Measurements from ENCODE around the gene KLK13. TPM values are rescaled to one million over a fixed set of nuclear protein-coding genes. Genes with fewer than 3 reads are reported as not detected.

The KLK13 gene
- polyA plus RNA-seq, 1 donor (not counting 4 experiments of a cell fraction or from before 2014, with no cell fraction given): 2.0 TPM

DNA sequence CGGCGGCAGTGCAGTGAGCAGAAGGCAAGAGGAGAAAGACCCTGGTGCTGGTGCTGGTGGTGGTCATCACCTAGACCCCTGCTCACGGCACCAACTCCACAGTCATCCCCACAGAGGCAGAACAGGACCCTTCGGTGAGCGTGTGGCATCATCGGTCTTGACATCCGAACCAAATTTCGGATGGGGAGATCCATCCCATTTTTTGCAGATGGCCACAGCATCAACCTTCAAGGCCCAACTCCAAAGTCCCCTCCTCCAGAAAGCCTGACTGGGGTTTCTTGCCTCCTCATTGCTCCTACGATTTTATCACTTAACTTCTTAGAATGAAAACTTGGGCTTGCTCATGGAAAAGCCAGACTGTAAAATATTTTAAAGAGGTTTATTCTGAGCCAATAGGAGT, 21.4 kb downstream of the KLK13 start:
- dilution Hi-C loops (cut with MboI; ENCODE audit: extremely low pct_ligation_motif_present, low sequenced_read_pairs): no loop called here
- FAIRE-seq: no peak
- H3K27me3 ChIP-seq (ENCODE audit: control insufficient read depth, extremely low read depth, insufficient read depth, low read length): no peaks in the 10 kb centered on the region
- H3K4me1 ChIP-seq (ENCODE audit: control insufficient read depth, extremely low read depth, insufficient read depth, low read length): no peaks in the 10 kb centered on the region
- no peaks in the 10 kb centered on the region for H3K79me2 ChIP-seq (ENCODE audit: control insufficient read depth, insufficient read depth, low read length)
- H3K27ac ChIP-seq (ENCODE audit: control insufficient read depth, insufficient read depth, low read length): no peak overlapping the region
- H3K9me3 ChIP-seq (ENCODE audit: control insufficient read depth, low read depth, low read length): no peaks in the 10 kb centered on the region
- no peaks in the 10 kb centered on the region for H3K36me3 ChIP-seq (ENCODE audit: control insufficient read depth in 2 of 2, extremely low read depth in 1 of 2, insufficient read depth in 2 of 2, low read length in 2 of 2)
- DNase-seq (ENCODE audit: low read depth, low spot score): no peak
- no peak overlapping the region for H3K9ac ChIP-seq (ENCODE audit: control insufficient read depth, extremely low read depth, insufficient read depth, low read length)
- TF ChIP-seq, protein P1, sequence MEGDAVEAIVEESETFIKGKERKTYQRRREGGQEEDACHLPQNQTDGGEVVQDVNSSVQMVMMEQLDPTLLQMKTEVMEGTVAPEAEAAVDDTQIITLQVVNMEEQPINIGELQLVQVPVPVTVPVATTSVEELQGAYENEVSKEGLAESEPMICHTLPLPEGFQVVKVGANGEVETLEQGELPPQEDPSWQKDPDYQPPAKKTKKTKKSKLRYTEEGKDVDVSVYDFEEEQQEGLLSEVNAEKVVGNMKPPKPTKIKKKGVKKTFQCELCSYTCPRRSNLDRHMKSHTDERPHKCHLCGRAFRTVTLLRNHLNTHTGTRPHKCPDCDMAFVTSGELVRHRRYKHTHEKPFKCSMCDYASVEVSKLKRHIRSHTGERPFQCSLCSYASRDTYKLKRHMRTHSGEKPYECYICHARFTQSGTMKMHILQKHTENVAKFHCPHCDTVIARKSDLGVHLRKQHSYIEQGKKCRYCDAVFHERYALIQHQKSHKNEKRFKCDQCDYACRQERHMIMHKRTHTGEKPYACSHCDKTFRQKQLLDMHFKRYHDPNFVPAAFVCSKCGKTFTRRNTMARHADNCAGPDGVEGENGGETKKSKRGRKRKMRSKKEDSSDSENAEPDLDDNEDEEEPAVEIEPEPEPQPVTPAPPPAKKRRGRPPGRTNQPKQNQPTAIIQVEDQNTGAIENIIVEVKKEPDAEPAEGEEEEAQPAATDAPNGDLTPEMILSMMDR (optimal IDR thresholded peaks at IDR 0.05 in 1 of 3, IDR thresholded peaks at IDR 0.05 in 1 of 3, conservative IDR thresholded peaks at IDR 0.05 in 1 of 3; ENCODE audit: extremely low read depth in 1 of 3, insufficient read depth in 2 of 3, low read length in 3 of 3): no peak
- TF ChIP-seq EZH2 (IDR thresholded peaks at IDR 0.05; ENCODE audit: low read length): no peak
- H3K4me2 ChIP-seq (ENCODE audit: control insufficient read depth, extremely low read depth, insufficient read depth, low read depth, low read length): no peak overlapping the region
- no peak overlapping the region for H3K4me3 ChIP-seq (ENCODE audit: control insufficient read depth in 2 of 3, extremely low read depth in 1 of 3, insufficient read depth in 2 of 3, low read depth in 1 of 3, low read length in 3 of 3)
- H3K9me1 ChIP-seq (ENCODE audit: control insufficient read depth, extremely low read depth, insufficient read depth, low read length): no peaks in the 10 kb centered on the region
- H2AFZ ChIP-seq (ENCODE audit: control insufficient read depth, low read length): no peak overlapping the region
- H4K20me1 ChIP-seq (ENCODE audit: control insufficient read depth, extremely low read depth, insufficient read depth, low read length): no peaks in the 10 kb centered on the region

DNA sequence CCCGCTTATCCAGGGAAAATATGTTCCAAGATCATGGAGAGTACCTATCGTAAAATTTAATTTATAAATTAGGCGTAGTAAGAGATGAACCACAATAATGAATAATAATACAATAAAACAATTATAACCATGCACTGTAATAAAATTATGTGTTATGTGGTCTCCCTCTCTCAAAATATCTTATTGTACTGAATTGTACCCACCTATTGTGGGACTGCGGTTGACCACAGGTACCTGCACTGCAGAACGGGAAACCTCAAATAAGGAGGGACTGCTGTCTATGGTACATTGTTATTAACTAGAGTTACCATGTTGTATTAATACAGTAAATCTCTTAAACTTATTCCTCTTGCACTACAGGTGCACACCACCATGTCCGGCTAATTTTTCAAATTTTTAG, 24.7 kb downstream of the KLK13 start:
- no peaks in the 10 kb centered on the region for H3K27me3 ChIP-seq (ENCODE audit: control insufficient read depth, extremely low read depth, insufficient read depth, low read length)
- H3K4me3 ChIP-seq (ENCODE audit: control insufficient read depth in 2 of 3, extremely low read depth in 1 of 3, insufficient read depth in 2 of 3, low read depth in 1 of 3, low read length in 3 of 3): no peak overlapping the region
- H3K9me3 ChIP-seq (ENCODE audit: control insufficient read depth, low read depth, low read length): no peaks in the 10 kb centered on the region
- H3K9ac ChIP-seq (ENCODE audit: control insufficient read depth, extremely low read depth, insufficient read depth, low read length): no peak overlapping the region
- H2AFZ ChIP-seq (ENCODE audit: control insufficient read depth, low read length): no peak overlapping the region
- peaks cover 2% of the 10 kb centered on the region for H3K4me1 ChIP-seq (ENCODE audit: control insufficient read depth, extremely low read depth, insufficient read depth, low read length)
- H3K27ac ChIP-seq (ENCODE audit: control insufficient read depth, insufficient read depth, low read length): no peak overlapping the region
- DNase-seq (ENCODE audit: low read depth, low spot score): no peak
- no peaks in the 10 kb centered on the region for H3K79me2 ChIP-seq (ENCODE audit: control insufficient read depth, insufficient read depth, low read length)
- H3K4me2 ChIP-seq (ENCODE audit: control insufficient read depth, extremely low read depth, insufficient read depth, low read depth, low read length): no peak overlapping the region
- no peaks in the 10 kb centered on the region for H3K36me3 ChIP-seq (ENCODE audit: control insufficient read depth in 2 of 2, extremely low read depth in 1 of 2, insufficient read depth in 2 of 2, low read length in 2 of 2)
- no peaks in the 10 kb centered on the region for H4K20me1 ChIP-seq (ENCODE audit: control insufficient read depth, extremely low read depth, insufficient read depth, low read length)
- dilution Hi-C loops (cut with MboI; ENCODE audit: extremely low pct_ligation_motif_present, low sequenced_read_pairs): no loop called here
- no peak for TF ChIP-seq EZH2 (IDR thresholded peaks at IDR 0.05; ENCODE audit: low read length)
- TF ChIP-seq, protein P1 (optimal IDR thresholded peaks at IDR 0.05 in 1 of 3, IDR thresholded peaks at IDR 0.05 in 1 of 3, conservative IDR thresholded peaks at IDR 0.05 in 1 of 3; ENCODE audit: extremely low read depth in 1 of 3, insufficient read depth in 2 of 3, low read length in 3 of 3): no peak
- FAIRE-seq: no peak
- no peaks in the 10 kb centered on the region for H3K9me1 ChIP-seq (ENCODE audit: control insufficient read depth, extremely low read depth, insufficient read depth, low read length)

Measured in keratinocyte (primary cell).